HCT116 (cell line): ENCODE measurements around the gene SEMG1. TPM values are rescaled to one million over a fixed set of nuclear protein-coding genes. Genes with fewer than 3 reads are reported as not detected.

Experiments used
- ATAC-seq: fragments of 200-7000 bp; cut with Tn5 transposase; 2 replicates; pipeline ENCODE4 v1.9.1; 2020; ENCODE audit warnings: mild to moderate bottlenecking, moderate library complexity
- BruUV-seq: library from RNA; stranded (reverse); fragments of 400-500 nt; replicated peaks from 2 replicates; lab custom pipeline; 2021; lab: Mats Ljungman, UMichigan
- CTCF ChIA-PET: fragments of 300-600 bp; sonication (Branson Sonifier 250); formaldehyde crosslinking; loops from one replicate; lab custom pipeline; 2021; ENCODE audit warnings: antibody characterized with exemption; lab: Charles Lee
- POLR2A ChIA-PET: fragments of 300-600, 350-600 bp; sonication (Branson Sonifier 250); formaldehyde crosslinking; loops from one replicate; lab custom pipeline; 2021; ENCODE audit warnings: antibody characterized with exemption; lab: Charles Lee
- RAD21 ChIA-PET, 2 experiments: fragments of 300-600 bp; sonication (Branson Sonifier 250); formaldehyde crosslinking; loops; one replicate each; lab custom pipeline; 2023; ENCODE audit warnings: low total read pairs in 2 of 2; ENCODE audit not compliant: uncharacterized antibody in 2 of 2, unreplicated experiment in 2 of 2, low non-redundant PET in 1 of 2; lab: Charles Lee
- DNase-seq: peaks from one replicate; pipeline ENCODE4 v3.0.0-alpha.2; 2010; ENCODE audit warnings: low read depth, low spot score
- H2AFZ ChIP-seq: fragments of 200-600 bp; shearing (Covaris generic), sonication (generic); 2 replicates; pipeline ENCODE4 v1.6.1; 2017; ENCODE audit warnings: low read depth, mixed run types, mixed read lengths, antibody characterized with exemption, low read length; ENCODE audit not compliant: poor library complexity, severe bottlenecking
- H3K27ac ChIP-seq: 2 replicates; pipeline ENCODE4 v1.5.1; 2012; ENCODE audit warnings: low read depth, low read length
- H3K27me3 ChIP-seq: fragments of 200-600 bp; sonication (generic); 2 replicates; pipeline ENCODE4 v1.6.1; 2016; ENCODE audit warnings: mixed run types, low read length, mixed read lengths; ENCODE audit not compliant: insufficient read depth
- H3K36me3 ChIP-seq, 2 experiments: fragments of 200-500 bp in 1 of 2; fragments of 200-600 bp in 1 of 2; sonication (Bioruptor generic) in 1 of 2; sonication (generic) in 1 of 2; 2 replicates each; pipeline versions ENCODE4 v1.5.1 to v1.6.1; 2014 to 2016; ENCODE audit warnings: low read length in 2 of 2, inconsistent platforms in 1 of 2, mixed read lengths in 1 of 2, mixed run types in 1 of 2; ENCODE audit not compliant: insufficient read depth in 2 of 2, control insufficient read depth in 1 of 2
- H3K4me1 ChIP-seq, 2 experiments: fragments of 200-600 bp in 1 of 2; sonication (generic) in 1 of 2; 2 replicates each; pipeline versions ENCODE4 v1.5.1 to v1.6.1; 2012 to 2017; ENCODE audit warnings: low read length in 2 of 2, inconsistent platforms in 1 of 2, mild to moderate bottlenecking in 1 of 2, mixed read lengths in 1 of 2, mixed run types in 1 of 2, moderate library complexity in 1 of 2; ENCODE audit not compliant: insufficient read depth in 2 of 2, control insufficient read depth in 1 of 2
- H3K4me2 ChIP-seq: fragments of 200-600 bp; sonication (generic); 2 replicates; pipeline ENCODE4 v1.6.1; 2017; ENCODE audit warnings: mixed run types, low read length, mixed read lengths
- H3K4me3 ChIP-seq, 2 experiments: fragments of 200-600 bp in 1 of 2; sonication (generic) in 1 of 2; replicated peaks in 1 of 2; 2 replicates each; pipeline ENCODE4 v1.5.1; 2011 to 2016; ENCODE audit warnings: low read length in 2 of 2, control low read depth in 1 of 2, low read depth in 1 of 2, mild to moderate bottlenecking in 1 of 2, mixed read lengths in 1 of 2, mixed run types in 1 of 2
- H3K79me2 ChIP-seq: fragments of 200-600 bp; sonication (generic); 2 replicates; pipeline ENCODE4 v1.6.1; 2017; ENCODE audit warnings: mild to moderate bottlenecking, mixed run types, low read length, moderate library complexity, mixed read lengths; ENCODE audit not compliant: insufficient read depth
- H3K9ac ChIP-seq: fragments of 200-600 bp; sonication (generic); 2 replicates; pipeline ENCODE4 v1.6.1; 2016; ENCODE audit warnings: low read length, mixed read lengths
- H3K9me2 ChIP-seq: fragments of 200-600 bp; sonication (generic), shearing (Covaris generic); 2 replicates; pipeline ENCODE4 v1.6.1; 2017; ENCODE audit warnings: mixed run types, mild to moderate bottlenecking, moderate library complexity; ENCODE audit not compliant: insufficient read depth
- H3K9me3 ChIP-seq, 2 experiments: fragments of 200-500 bp in 1 of 2; fragments of 200-600 bp in 1 of 2; sonication (Bioruptor generic) in 1 of 2; sonication (generic) in 1 of 2; 2 replicates each; pipeline ENCODE4 v1.6.1; 2014 to 2017; ENCODE audit warnings: low read length in 2 of 2, mixed read lengths in 2 of 2, inconsistent platforms in 1 of 2, low read depth in 1 of 2, mild to moderate bottlenecking in 1 of 2, mixed run types in 1 of 2, moderate library complexity in 1 of 2; ENCODE audit not compliant: control insufficient read depth in 1 of 2, insufficient read depth in 1 of 2
- H4K20me1 ChIP-seq: fragments of 200-600 bp; sonication (generic), shearing (Covaris generic); 2 replicates; pipeline ENCODE4 v1.6.1; 2017; ENCODE audit warnings: mixed run types, mild to moderate bottlenecking, moderate library complexity; ENCODE audit not compliant: insufficient read depth
- EZH2 ChIP-seq: fragments of 200-600 bp; sonication (generic); IDR thresholded peaks from 2 replicates; pipeline ENCODE4 v1.6.1; 2017; ENCODE audit warnings: antibody characterized with exemption, mixed run types
- EZH2phosphoT487 ChIP-seq: fragments of 200-600 bp; IDR thresholded peaks from 2 replicates; pipeline ENCODE4 v1.6.1; 2018; ENCODE audit warnings: antibody characterized with exemption, borderline replicate concordance
- JUND ChIP-seq: IDR thresholded peaks from 2 replicates; pipeline ENCODE4 v1.6.1; 2012
- RAD21 ChIP-seq: IDR thresholded peaks from 2 replicates; pipeline ENCODE4 v1.6.1; 2012; ENCODE audit warnings: low read depth, mild to moderate bottlenecking
- ZFX ChIP-seq: fragments of 450-650 bp; IDR thresholded peaks from 2 replicates; pipeline ENCODE4 v1.6.1; 2017
- intact Hi-C: fragments of 100-400 bp; cut with micrococcal nuclease; formaldehyde crosslinking; loops from 2 replicates; pipeline ENCODE4 v1.10.0; 2022
- total RNA-seq: library from RNA; stranded (reverse); gene quantifications from one replicate; pipeline ENCODE4 v1.2.1, GENCODE V29; 2021; ENCODE audit not compliant: unreplicated experiment
- TF ChIP-seq, protein P1 (sequence below), 3 experiments: fragments of 200-600 bp in 1 of 3; sonication (generic) in 1 of 3; IDR thresholded peaks in 2 of 3; conservative IDR thresholded peaks in 1 of 3; 2 replicates each; pipeline ENCODE4 v1.5.1; 2012 to 2017; ENCODE audit warnings: low read depth in 2 of 3, low read length in 2 of 3, antibody characterized with exemption in 1 of 3, borderline replicate concordance in 1 of 3, control low read depth in 1 of 3, mild to moderate bottlenecking in 1 of 3, mixed read lengths in 1 of 3, mixed run types in 1 of 3, moderate library complexity in 1 of 3; ENCODE audit not compliant: insufficient read depth in 1 of 3
- TF ChIP-seq, protein P2 (sequence below): IDR thresholded peaks from 2 replicates; pipeline ENCODE4 v1.6.1; 2012; ENCODE audit warnings: low read depth

Gene SEMG1
- total RNA-seq, 1 experiment from 2014 or later, result not detected

DNA sequence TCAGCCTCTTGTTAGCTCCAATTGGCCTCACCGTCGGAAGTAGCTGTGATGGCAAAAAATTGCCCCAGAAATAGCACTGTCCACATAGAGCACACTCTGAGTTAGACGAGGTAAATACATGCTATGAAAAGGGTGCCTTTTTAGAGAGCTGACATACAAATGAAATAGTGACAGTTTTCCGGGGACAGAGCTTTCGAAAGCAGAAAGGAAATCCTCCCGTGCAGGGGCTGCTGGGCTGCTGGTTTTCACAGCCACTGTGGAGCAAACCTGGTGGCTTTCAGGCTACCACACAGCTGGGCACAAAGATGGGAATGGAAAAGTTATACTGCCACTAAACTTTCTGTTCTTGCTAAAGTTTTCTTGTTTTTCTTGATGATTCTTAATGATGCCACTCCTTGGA is 39.3 kb downstream of the SEMG1 start:
- Histone ChIP-seq H3K27ac (no peak overlapping the region), H4K20me1 (no peaks in the 10 kb centered on the region), H3K79me2 (no peaks in the 10 kb centered on the region), H3K9me3 (no peaks in the 10 kb centered on the region), H3K27me3 (peaks cover 58% of the 10 kb centered on the region), H3K36me3 (no peaks in the 10 kb centered on the region), H3K9ac (no peak overlapping the region), H3K4me2 (no peak overlapping the region), H2AFZ (no peak overlapping the region), H3K4me3 (no peak overlapping the region), H3K9me2 (no peaks in the 10 kb centered on the region), H3K4me1 (no peaks in the 10 kb centered on the region)
- no peak for TF ChIP-seq ZFX
- TF ChIP-seq, protein P1, sequence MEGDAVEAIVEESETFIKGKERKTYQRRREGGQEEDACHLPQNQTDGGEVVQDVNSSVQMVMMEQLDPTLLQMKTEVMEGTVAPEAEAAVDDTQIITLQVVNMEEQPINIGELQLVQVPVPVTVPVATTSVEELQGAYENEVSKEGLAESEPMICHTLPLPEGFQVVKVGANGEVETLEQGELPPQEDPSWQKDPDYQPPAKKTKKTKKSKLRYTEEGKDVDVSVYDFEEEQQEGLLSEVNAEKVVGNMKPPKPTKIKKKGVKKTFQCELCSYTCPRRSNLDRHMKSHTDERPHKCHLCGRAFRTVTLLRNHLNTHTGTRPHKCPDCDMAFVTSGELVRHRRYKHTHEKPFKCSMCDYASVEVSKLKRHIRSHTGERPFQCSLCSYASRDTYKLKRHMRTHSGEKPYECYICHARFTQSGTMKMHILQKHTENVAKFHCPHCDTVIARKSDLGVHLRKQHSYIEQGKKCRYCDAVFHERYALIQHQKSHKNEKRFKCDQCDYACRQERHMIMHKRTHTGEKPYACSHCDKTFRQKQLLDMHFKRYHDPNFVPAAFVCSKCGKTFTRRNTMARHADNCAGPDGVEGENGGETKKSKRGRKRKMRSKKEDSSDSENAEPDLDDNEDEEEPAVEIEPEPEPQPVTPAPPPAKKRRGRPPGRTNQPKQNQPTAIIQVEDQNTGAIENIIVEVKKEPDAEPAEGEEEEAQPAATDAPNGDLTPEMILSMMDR (IDR thresholded peaks at IDR 0.05 in 2 of 3, conservative IDR thresholded peaks at IDR 0.05 in 1 of 3; ENCODE audit: borderline replicate concordance in 1 of 3, insufficient read depth in 1 of 3, low read depth in 2 of 3, low read length in 2 of 3), result no peak
- TF ChIP-seq, protein P2, sequence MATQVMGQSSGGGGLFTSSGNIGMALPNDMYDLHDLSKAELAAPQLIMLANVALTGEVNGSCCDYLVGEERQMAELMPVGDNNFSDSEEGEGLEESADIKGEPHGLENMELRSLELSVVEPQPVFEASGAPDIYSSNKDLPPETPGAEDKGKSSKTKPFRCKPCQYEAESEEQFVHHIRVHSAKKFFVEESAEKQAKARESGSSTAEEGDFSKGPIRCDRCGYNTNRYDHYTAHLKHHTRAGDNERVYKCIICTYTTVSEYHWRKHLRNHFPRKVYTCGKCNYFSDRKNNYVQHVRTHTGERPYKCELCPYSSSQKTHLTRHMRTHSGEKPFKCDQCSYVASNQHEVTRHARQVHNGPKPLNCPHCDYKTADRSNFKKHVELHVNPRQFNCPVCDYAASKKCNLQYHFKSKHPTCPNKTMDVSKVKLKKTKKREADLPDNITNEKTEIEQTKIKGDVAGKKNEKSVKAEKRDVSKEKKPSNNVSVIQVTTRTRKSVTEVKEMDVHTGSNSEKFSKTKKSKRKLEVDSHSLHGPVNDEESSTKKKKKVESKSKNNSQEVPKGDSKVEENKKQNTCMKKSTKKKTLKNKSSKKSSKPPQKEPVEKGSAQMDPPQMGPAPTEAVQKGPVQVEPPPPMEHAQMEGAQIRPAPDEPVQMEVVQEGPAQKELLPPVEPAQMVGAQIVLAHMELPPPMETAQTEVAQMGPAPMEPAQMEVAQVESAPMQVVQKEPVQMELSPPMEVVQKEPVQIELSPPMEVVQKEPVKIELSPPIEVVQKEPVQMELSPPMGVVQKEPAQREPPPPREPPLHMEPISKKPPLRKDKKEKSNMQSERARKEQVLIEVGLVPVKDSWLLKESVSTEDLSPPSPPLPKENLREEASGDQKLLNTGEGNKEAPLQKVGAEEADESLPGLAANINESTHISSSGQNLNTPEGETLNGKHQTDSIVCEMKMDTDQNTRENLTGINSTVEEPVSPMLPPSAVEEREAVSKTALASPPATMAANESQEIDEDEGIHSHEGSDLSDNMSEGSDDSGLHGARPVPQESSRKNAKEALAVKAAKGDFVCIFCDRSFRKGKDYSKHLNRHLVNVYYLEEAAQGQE, result no peak
- TF ChIP-seq EZH2phosphoT487, result no peak
- TF ChIP-seq RAD21, result no peak
- TF ChIP-seq EZH2, result no peak
- no peak for TF ChIP-seq JUND
- intact Hi-C loops, result no loop called here
- no TSS peak for BruUV-seq
- RAD21 ChIA-PET, result no interaction called here
- ATAC-seq (no peak), DNase-seq (no peak)
- CTCF ChIA-PET, result interaction anchor here (1.1 to 1.9 kb wide), 3 partner anchors 9 to 46 kb away, joined by 3 to 7 read pairs (median 4); no protein-coding TSS in a partner anchor
- POLR2A ChIA-PET, result no interaction called here
